Fibroblast of lung (primary cell): ENCODE results near the gene MATN1. TPM values are rescaled to one million over a fixed set of nuclear protein-coding genes. Genes with fewer than 3 reads are reported as not detected.
A peak's percentile ranks its signal among the peaks of the same experiment; 100 is the strongest.

Experiments
- DNase-seq, 2 donors: peaks; one replicate each; pipeline versions ENCODE4 v3.0.0 to v3.0.0-alpha.2; 2010; ENCODE audit warnings: low read depth in 2 of 2
- H2AFZ ChIP-seq: 2 replicates; pipeline ENCODE4 v1.5.1; 2012; ENCODE audit warnings: low read length, control low read depth, inconsistent platforms
- H3K27ac ChIP-seq: 2 replicates; pipeline ENCODE4 v1.5.1; 2011; ENCODE audit warnings: low read length, control low read depth; ENCODE audit not compliant: insufficient read depth
- H3K27me3 ChIP-seq: 2 replicates; pipeline ENCODE4 v1.5.1; 2011; ENCODE audit warnings: mild to moderate bottlenecking, low read length; ENCODE audit not compliant: control insufficient read depth, insufficient read depth
- H3K36me3 ChIP-seq: 2 replicates; pipeline ENCODE4 v1.5.1; 2011; ENCODE audit warnings: low read length; ENCODE audit not compliant: control insufficient read depth, insufficient read depth
- H3K4me1 ChIP-seq: 2 replicates; pipeline ENCODE4 v1.5.1; 2011; ENCODE audit warnings: low read length; ENCODE audit not compliant: control insufficient read depth, insufficient read depth; ENCODE audit errors: extremely low read depth
- H3K4me2 ChIP-seq: 2 replicates; pipeline ENCODE4 v1.5.1; 2011; ENCODE audit warnings: low read length, control low read depth; ENCODE audit not compliant: insufficient read depth; ENCODE audit errors: extremely low read depth
- H3K4me3 ChIP-seq, 4 experiments: fragments of 200-600 bp in 1 of 4; sonication (generic) in 1 of 4; replicated peaks in 1 of 4; 2 replicates each; pipeline ENCODE4 v1.5.1; 2011 to 2016; ENCODE audit warnings: low read length in 4 of 4, low read depth in 3 of 4, mild to moderate bottlenecking in 3 of 4, control low read depth in 2 of 4, inconsistent platforms in 1 of 4, mixed read lengths in 1 of 4; ENCODE audit not compliant: insufficient read depth in 1 of 4; ENCODE audit errors: control extremely low read depth in 1 of 4
- H3K79me2 ChIP-seq: 2 replicates; pipeline ENCODE4 v1.5.1; 2012; ENCODE audit warnings: mild to moderate bottlenecking, low read length, inconsistent platforms; ENCODE audit not compliant: control insufficient read depth, insufficient read depth
- H3K9ac ChIP-seq: 2 replicates; pipeline ENCODE4 v1.5.1; 2011; ENCODE audit warnings: mild to moderate bottlenecking, low read length, control low read depth; ENCODE audit not compliant: insufficient read depth
- H3K9me3 ChIP-seq: 2 replicates; pipeline ENCODE4 v1.5.1; 2012; ENCODE audit warnings: low read depth, low read length; ENCODE audit not compliant: control insufficient read depth, insufficient read depth
- H4K20me1 ChIP-seq: 2 replicates; pipeline ENCODE4 v1.5.1; 2011; ENCODE audit warnings: low read length; ENCODE audit not compliant: control insufficient read depth, insufficient read depth; ENCODE audit errors: extremely low read depth
- CTCF ChIP-seq, 2 donors: IDR thresholded peaks in 1 of 2; conservative IDR thresholded peaks in 1 of 2; 1 replicate in 1 of 2; 2 replicates in 1 of 2; pipeline ENCODE4 v1.5.1; 2011 to 2012; ENCODE audit warnings: low read length in 2 of 2, control low read depth in 1 of 2, inconsistent platforms in 1 of 2, low read depth in 1 of 2, mild to moderate bottlenecking in 1 of 2
- EZH2 ChIP-seq: IDR thresholded peaks from 2 replicates; pipeline ENCODE4 v1.5.1; 2012; ENCODE audit warnings: low read length, control low read depth, mild to moderate bottlenecking; ENCODE audit errors: missing control alignments
- polyA plus RNA-seq, 2 donors: library from polyadenylated mRNA; depleted of rRNA in 1 of 2; stranded (reverse) in 1 of 2; unstranded in 1 of 2; fragments of >200 nt; gene quantifications; 2 replicates each; pipeline ENCODE4 v1.2.1, GENCODE V29; 2011 to 2012; ENCODE audit warnings: missing spikeins in 1 of 2
- total RNA-seq: library from RNA; depleted of rRNA; stranded (reverse); fragments of >200 nt; gene quantifications from 2 replicates; pipeline ENCODE4 v1.2.1, GENCODE V29; 2014

Gene MATN1
- total and polyA plus RNA-seq, 2 donors (not counting 1 experiment from before 2014, with no cell fraction given) = not detected

GRCh38 chr1:30710407-30710806 lies 13.0 kb downstream of the MATN1 start:
- Histone ChIP-seq H3K4me2 (no peak overlapping the region), H3K27ac (no peak overlapping the region), H4K20me1 (no peaks in the 10 kb centered on the region), H3K36me3 (no peaks in the 10 kb centered on the region), H3K9me3 (no peaks in the 10 kb centered on the region), H3K79me2 (no peaks in the 10 kb centered on the region), H2AFZ (no peak overlapping the region), H3K4me1 (no peaks in the 10 kb centered on the region), H3K4me3 (no peak overlapping the region), H3K9ac (no peak overlapping the region), H3K27me3 (peaks cover 5% of the 10 kb centered on the region)
- no peak for TF ChIP-seq EZH2
- TF ChIP-seq CTCF (conservative IDR thresholded peaks at IDR 0.05 in 1 of 2, IDR thresholded peaks at IDR 0.05 in 1 of 2; ENCODE audit: low read depth in 1 of 2, low read length in 2 of 2) = no peak
- DNase-seq = no peak

GRCh38 chr1:30708361-30708728 lies 15.0 kb downstream of the MATN1 start:
- no peak overlapping the region for H3K9ac ChIP-seq
- no peaks in the 10 kb centered on the region for H4K20me1 ChIP-seq
- H3K4me3 ChIP-seq = no peak overlapping the region
- no peaks in the 10 kb centered on the region for H3K79me2 ChIP-seq
- peaks cover 5% of the 10 kb centered on the region for H3K27me3 ChIP-seq
- H3K4me2 ChIP-seq = no peak overlapping the region
- no peaks in the 10 kb centered on the region for H3K9me3 ChIP-seq
- no peaks in the 10 kb centered on the region for H3K4me1 ChIP-seq
- H3K36me3 ChIP-seq = no peaks in the 10 kb centered on the region
- DNase-seq = no peak
- no peak for TF ChIP-seq EZH2
- TF ChIP-seq CTCF (conservative IDR thresholded peaks at IDR 0.05 in 1 of 2, IDR thresholded peaks at IDR 0.05 in 1 of 2; ENCODE audit: low read depth in 1 of 2, low read length in 2 of 2) = no peak
- H3K27ac ChIP-seq = no peak overlapping the region
- H2AFZ ChIP-seq = no peak overlapping the region

- Histone ChIP-seq H3K36me3 (no peaks in the 10 kb centered on the region), H3K79me2 (no peaks in the 10 kb centered on the region), H3K27ac (no peak overlapping the region), H3K9me3 (no peaks in the 10 kb centered on the region), H3K27me3 (peaks cover 5% of the 10 kb centered on the region), H2AFZ (no peak overlapping the region), H3K4me3 (no peak overlapping the region), H3K4me1 (no peaks in the 10 kb centered on the region), H4K20me1 (no peaks in the 10 kb centered on the region), H3K9ac (no peak overlapping the region), H3K4me2 (no peak overlapping the region)
- peak; percentile 38 to 59 for DNase-seq
- TF ChIP-seq EZH2 (no peak), CTCF (conservative IDR thresholded peaks at IDR 0.05 in 1 of 2, IDR thresholded peaks at IDR 0.05 in 1 of 2; ENCODE audit: low read depth in 1 of 2, low read length in 2 of 2) (peak; percentile 92 to 95)
Measured at GRCh38 chr1:30707412-30708360, 15.7 kb downstream of the MATN1 start.
